A549 (cell line): Measurements from ENCODE around the gene TTC24.

Source experiments
- CEBPB ChIP-seq, 2 experiments: fragments of >200 bp in 1 of 2; sonication (Bioruptor Twin) in 1 of 2; formaldehyde crosslinking in 1 of 2; IDR thresholded peaks; 2 replicates each; pipeline ENCODE4 v1.6.1; 2012 to 2016
- CTCF ChIP-seq: fragments of >200 bp; sonication (Bioruptor Twin); formaldehyde crosslinking; IDR thresholded peaks from 3 replicates; pipeline ENCODE4 v1.5.1; 2016
- ESRRA ChIP-seq: fragments of 150-350 bp; IDR thresholded peaks from 2 replicates; pipeline ENCODE4 v1.6.1; 2014; ENCODE audit warnings: mild to moderate bottlenecking, low read length, borderline replicate concordance
- HDAC2 ChIP-seq: fragments of 200-600 bp; sonication (generic); IDR thresholded peaks from 2 replicates; pipeline ENCODE4 v1.6.1; 2016
- HOXB13 ChIP-seq: fragments of 250-450 bp; sonication (Bioruptor Pico); IDR thresholded peaks from 2 replicates; pipeline ENCODE4 v1.5.0; 2020; ENCODE audit warnings: low read depth, mild to moderate bottlenecking, moderate library complexity
- KDM1A ChIP-seq: fragments of 200-600 bp; sonication (generic); IDR thresholded peaks from 2 replicates; pipeline ENCODE4 v1.6.1; 2016; ENCODE audit warnings: low read depth, mild to moderate bottlenecking
- NFE2L2 ChIP-seq: fragments of 150-350 bp; conservative IDR thresholded peaks from 2 replicates; pipeline ENCODE4 v1.6.1; 2014; ENCODE audit warnings: low read length
- POLR2A ChIP-seq: IDR thresholded peaks from 2 replicates; pipeline ENCODE4 v1.6.1; 2012; ENCODE audit warnings: mild to moderate bottlenecking, low read length
- RCOR1 ChIP-seq: fragments of 150-350 bp; IDR thresholded peaks from 2 replicates; pipeline ENCODE4 v1.6.1; 2014; ENCODE audit warnings: antibody characterized with exemption, low read length, low read depth
- RFX5 ChIP-seq: fragments of 450-650 bp; IDR thresholded peaks from 2 replicates; pipeline ENCODE4 v1.7.1; 2014; ENCODE audit warnings: antibody characterized with exemption, mild to moderate bottlenecking, moderate library complexity
- TF ChIP-seq, protein P1 (sequence below): IDR thresholded peaks from 2 replicates; pipeline ENCODE4 v1.6.1; 2012

GRCh38 chr1:156627313-156627880, 47.9 kb downstream of the TTC24 start:
- no peak for TF ChIP-seq CEBPB (IDR thresholded peaks at IDR 0.05)
- TF ChIP-seq POLR2A: no peak
- TF ChIP-seq CTCF: peak; percentile 70
- TF ChIP-seq RCOR1: no peak
- TF ChIP-seq, protein P1, sequence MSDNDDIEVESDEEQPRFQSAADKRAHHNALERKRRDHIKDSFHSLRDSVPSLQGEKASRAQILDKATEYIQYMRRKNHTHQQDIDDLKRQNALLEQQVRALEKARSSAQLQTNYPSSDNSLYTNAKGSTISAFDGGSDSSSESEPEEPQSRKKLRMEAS: peak; percentile 52
- TF ChIP-seq NFE2L2: no peak
- no peak for TF ChIP-seq RFX5
- TF ChIP-seq HDAC2: no peak
- no peak for TF ChIP-seq KDM1A
- TF ChIP-seq HOXB13: no peak
- TF ChIP-seq ESRRA: no peak
